ENCODE results near the gene TNRC18.

GRCh38 chr7:5422396-5423305 lies 983 bp downstream of the TNRC18 start:
- TF ChIP-seq SUZ12 (IDR thresholded peaks at IDR 0.05; ENCODE audit: extremely low read depth, insufficient read depth, insufficient read length) (no peak), ZNF274 (IDR thresholded peaks at IDR 0.05; ENCODE audit: low read depth, low read length) (no peak), YY1 (IDR thresholded peaks at IDR 0.05; ENCODE audit: insufficient read depth, insufficient read length) (no peak)

Measured in NT2/D1 (cell line).